Measurements from ENCODE around the gene SBNO2.

Gene SBNO2

DNA sequence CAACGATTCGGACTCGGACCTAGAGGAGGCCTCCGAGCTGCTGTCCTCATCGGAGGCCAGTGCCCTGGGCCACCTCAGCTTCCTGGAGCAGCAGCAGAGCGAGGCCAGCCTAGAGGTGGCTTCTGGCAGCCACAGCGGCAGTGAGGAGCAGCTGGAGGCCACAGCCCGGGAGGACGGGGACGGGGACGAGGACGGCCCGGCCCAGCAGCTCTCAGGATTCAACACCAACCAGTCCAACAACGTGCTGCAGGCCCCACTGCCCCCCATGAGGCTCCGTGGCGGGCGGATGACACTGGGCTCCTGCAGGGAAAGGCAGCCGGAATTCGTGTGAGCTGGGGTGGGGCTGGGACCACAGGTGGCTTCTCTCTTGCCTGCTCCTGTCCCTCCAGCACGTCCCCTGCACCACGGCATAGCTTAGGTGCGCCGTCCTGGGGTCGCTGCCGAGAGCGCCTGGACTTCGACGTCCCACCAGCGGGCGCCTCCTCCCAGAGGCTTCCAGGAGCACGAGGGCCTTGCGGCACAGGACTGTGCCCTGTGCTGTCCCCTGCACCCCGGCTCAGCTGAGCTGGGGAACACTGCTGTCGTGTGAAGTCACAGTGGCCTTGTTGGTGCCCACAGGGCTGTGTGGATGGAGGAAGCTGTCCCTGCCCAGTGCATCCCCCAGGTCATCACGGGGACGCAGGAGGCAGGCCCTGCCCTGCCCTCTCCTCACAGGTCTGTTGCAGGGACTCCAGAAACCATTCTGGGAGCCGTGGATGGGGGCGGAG, 88.2 kb downstream of the SBNO2 start:
- DNase-seq, result no peak

DNA sequence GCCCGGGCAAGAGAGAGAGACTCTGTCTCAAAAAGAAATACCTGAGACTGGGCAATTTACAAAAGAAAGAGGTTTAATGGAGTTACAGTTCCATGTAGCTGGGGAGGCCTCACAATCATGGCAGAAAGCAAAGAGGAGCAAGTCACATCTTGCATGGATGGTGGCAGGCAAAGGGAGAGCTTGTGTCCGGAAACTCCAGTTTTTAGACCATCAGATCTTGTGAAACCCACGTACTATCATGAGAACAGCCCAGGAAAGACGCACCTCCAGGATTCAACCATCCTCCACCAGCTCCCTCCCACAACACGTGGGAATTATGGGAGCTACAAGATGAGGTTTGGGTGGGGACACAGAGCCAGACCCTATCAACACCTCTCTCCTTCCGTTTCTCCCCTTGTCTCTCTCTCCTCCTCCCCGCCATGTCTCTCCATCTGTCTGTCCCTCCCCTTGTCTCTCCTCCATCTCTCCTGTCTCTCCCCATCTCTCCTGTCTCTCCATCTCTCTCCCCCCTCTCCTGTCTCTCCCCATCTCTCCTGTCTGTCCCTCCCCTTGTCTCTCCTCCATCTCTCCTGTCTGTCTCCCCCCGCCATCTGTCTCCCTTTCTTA, 88.9 kb downstream of the SBNO2 start:
- no peak for DNase-seq

DNA sequence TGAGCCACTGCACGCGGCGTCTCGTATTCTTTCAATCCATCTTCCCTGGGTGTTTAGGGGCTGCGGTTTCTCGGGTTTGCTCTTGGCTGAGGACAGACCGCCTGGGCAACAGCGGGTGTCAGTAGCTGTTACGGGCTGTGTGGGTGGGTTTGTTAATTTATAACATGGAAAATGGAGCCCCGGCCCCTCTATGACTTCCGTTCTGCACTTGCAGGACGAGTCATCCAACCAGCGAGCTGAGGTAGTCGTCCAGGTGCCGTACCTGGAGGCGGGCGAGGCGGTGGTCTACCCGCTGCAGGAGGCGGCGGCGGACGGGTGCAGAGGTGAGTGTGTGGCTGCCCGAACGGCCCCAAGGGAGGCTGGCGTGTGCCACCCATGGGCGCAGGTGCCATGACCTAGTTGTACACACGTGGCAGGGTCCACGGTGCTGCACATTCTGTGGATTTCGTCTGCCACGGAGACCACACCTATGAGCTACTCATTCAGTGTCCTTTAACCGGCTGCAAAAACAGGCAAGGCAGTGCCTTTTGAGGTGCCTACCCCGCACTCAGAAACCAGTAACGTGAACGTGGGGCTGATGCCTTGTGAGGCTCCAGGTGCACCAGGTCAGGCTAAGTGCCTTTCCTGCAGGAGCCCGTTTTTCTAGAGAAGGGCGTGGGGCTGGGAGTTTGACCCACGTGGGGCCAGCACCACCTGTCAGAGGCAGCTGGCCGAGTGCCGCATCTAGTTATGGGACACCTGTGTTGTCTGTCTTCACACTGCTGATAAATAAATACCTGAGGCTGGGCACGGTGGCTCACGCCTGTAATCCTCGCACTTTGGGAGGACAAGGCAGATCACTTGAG, 89.8 kb downstream of the SBNO2 start:
- DNase-seq, result no peak

DNA sequence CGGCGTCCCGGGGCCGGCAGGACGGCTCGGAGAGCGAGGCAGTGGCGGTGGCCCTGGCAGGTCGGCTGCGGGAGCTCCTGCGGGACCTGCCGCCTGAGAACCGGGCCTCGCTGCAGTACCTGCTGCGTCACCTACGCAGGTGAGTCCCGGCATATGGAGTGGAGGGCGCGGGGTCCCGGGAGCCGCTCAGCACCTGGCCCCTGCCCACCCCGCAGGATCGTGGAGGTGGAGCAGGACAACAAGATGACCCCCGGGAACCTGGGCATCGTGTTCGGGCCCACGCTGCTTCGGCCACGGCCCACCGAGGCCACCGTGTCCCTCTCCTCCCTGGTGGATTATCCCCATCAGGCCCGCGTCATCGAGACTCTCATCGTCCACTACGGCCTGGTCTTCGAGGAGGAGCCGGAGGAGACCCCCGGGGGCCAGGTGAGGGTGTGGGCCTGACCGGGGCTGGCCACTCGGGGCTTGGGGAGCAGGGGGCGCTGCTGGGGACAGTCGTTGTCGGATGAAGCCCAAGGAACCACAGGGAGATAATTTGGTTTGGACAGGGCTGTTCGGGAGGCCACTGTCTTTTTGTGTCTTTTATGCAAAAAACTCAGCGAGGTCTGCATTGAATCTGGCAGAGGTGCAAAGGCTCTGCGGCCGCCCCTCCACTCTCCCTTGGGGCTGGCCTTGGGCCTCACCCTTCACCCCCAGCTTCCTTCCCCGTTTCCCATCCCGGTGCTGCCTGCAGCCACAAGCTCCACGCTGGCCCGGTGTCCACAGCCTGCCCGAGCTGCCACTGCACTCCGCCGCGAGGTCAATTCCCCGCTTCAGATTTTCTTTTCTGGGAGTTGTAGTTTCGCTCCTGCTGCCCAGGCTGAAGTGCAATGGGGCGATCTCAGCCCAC, 90.9 kb downstream of the SBNO2 start:
- DNase-seq, result no peak

DNA sequence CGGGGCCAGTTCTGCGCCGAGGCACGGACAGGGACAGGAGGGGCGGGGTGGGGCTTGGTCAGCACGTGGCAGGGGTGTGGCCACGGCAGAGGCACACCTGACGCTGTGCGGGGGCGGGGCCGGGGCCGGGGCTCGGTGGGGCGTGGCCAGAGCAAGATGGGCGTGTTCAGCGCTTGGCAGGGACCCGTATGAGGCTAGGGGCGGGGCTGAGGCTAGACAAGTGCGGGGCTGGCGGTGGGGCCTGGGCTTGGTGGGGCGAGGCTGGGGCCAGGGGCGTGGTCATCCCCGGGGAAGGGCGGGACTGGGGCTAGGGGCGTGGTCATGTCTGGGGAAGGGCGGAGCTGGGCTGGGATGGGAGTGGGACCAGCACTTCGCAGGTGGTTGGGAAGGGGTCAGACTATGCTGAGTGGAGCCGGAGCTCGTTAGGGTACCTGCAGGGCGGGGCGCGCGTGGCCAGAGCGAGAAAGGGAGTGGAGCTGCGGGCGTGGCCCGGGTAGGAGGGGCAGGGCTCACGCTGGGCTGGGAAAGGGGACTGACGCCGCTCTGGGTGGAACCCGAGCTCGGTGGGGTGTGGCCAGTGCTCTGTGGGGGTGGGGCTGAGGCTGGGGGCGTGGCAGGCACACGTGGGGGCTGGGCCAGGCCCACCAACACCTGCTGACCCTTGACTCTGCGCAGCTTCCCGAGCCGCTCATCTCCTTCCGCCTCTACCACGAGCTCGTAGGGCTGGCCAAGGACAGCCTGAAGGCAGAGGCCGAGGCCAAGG, 91.7 kb downstream of the SBNO2 start:
- peak; percentile 91 for DNase-seq

DNA sequence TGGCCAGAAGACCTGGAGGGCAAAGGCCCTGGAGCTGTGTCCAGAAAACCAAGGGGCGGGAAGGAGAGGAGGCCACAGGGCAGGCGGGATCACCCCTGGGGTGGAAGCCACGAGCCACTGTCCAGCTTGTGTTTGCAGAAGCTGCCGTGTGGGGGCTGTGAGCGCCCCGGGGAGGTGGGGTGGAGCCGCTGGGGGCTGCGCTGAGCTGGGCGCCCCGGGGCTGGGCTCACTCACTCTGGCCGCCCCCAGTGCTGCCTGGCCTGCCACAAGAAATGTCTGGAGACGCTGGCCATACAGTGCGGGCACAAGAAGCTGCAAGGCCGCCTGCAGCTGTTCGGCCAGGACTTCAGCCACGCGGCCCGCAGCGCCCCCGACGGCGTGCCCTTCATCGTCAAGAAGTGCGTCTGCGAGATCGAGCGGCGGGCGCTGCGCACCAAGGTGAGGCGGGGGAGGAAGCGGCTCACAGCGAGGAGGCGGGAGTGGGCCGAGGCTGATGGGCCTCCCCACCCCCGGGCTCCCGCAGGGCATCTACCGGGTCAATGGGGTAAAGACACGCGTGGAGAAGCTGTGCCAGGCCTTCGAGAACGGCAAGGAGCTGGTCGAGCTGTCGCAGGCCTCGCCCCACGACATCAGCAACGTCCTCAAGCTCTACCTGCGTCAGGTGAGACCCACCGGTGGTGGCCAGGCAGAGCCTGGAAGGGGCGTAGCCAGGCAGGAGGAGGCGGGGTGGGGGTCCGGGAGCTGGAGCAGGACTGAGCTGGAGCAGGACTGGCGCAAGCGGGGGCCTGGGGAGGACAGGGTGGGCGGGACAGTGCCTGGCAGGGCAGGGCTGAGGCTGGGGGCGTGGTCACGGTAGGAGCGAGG, 92.5 kb downstream of the SBNO2 start:
- DNase-seq, result no peak

DNA sequence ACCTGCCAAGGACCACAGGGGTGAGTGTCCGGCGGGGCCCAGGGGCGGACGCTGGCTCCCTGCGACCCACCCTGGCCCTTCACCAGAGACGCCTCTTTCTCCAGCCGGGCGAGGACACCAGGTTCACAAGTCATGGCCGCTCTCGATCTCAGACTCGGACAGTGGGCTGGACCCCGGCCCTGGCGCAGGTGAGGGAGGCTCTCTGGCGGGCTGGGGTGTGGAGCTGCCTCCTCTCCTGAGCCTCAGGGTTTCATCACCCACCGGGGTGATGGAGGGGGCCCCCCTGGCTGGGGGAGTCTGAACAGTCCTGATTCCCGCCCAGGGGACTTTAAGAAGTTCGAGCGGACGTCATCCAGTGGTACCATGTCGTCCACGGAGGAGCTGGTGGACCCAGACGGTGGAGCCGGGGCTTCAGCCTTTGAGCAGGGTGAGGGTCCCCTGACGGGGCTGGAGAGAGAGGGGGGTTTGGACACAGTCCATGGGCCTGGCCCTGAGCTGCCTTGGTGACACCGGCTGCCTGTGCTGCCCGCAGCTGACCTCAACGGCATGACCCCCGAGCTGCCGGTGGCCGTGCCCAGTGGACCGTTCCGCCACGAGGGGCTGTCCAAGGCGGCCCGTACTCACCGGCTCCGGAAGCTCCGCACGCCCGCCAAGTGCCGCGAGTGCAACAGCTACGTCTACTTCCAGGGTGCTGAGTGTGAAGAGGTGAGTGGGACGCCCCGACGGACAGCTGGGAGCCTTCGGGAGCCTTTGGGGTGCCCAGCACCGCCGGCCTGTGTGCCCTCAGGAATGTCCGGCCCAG, 93.5 kb downstream of the SBNO2 start:
- no peak for DNase-seq

DNA sequence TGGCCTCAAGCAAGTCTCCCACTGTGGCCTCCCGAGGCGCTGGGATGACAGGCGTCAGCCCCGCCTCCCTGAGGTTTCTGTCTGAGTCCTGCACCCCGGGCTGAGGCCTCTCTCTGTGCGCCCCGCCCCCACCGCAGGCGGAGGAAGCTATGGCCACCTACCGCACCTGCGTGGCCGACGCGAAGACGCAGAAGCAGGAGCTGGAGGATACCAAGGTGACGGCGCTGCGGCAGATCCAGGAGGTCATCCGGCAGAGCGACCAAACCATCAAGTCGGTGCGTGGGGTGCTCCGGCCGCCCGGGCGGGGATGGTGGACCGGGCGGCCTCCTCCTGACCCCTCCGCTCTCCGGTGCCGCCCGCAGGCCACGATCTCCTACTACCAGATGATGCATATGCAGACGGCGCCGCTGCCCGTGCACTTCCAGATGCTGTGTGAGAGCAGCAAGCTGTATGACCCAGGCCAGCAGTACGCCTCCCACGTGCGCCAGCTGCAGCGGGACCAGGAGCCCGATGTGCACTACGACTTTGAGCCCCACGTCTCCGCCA, 94.4 kb downstream of the SBNO2 start:
- DNase-seq, result peak; percentile 89

DNA sequence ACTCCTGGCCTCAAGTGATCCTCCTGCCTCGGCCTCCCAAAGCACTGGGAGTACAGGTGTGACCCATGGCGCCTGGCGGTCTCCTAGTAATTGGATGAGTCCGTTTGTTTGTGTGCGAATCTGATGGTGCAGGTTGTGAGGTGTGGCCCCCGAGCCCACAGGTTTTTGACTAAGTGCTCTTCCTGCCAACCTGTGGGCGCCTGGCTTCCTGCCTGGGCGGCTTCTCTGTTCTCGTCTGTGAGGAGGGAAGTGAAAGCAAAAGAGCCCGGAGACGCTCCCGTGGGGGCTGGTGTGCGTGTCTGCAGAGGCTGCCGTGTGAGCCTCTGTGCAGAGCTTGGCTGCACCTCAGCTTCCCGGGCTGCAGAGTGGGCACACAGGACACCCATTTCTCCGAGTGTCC, 97.1 kb downstream of the SBNO2 start:
- DNase-seq, result peak; percentile 94

DNA sequence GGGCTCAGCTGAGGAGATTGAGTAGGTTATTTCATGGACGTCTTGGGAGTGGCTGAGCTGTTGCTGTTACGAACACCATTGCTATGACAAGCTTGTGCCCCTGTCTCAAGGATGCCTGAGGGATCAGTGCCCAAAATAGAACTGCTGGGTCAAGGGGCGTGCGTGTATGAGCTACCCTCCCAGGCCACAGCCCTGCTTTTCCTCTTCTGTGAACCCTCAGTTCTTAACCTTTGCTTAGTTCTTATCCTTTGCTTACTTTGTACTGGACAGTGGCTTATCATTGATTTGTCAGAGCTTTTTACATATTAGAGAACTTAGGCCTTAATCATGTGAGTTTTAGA, 98.1 kb downstream of the SBNO2 start:
- no peak for DNase-seq

DNA sequence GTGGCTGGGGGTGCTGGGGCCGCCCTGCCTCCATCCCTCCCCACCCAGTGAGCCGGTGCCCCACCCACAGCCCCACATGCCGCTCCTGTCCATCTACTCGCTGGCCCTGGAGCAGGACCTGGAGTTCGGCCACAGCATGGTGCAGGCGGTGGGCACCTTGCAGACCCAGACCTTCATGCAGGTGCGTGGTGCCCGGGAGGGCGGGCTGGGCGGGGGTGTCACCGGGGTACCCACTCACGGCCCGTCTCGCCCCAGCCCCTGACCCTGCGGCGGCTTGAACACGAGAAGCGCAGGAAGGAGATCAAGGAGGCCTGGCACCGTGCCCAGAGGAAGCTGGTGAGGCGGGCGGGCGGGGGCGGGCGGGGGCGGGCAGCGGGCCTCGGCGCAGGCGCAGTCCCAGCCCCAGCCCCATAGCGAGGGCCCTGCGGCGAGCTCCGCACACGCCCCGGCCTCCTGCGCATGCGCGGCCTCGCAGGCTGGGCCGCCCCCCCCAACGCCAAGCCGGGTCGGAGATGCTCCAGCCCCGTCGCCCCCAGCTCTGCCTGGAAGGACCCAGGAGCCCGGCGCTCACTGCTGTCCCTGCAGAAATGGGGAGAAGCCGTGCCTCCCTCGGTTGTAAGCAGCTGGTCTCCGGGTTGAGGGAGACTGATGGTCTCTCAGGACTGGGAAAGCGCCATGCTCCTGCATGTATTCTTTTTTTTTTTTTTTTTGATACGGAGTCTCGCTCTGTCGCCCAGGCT, 99.4 kb downstream of the SBNO2 start:
- DNase-seq, result peak; percentile 80

DNA sequence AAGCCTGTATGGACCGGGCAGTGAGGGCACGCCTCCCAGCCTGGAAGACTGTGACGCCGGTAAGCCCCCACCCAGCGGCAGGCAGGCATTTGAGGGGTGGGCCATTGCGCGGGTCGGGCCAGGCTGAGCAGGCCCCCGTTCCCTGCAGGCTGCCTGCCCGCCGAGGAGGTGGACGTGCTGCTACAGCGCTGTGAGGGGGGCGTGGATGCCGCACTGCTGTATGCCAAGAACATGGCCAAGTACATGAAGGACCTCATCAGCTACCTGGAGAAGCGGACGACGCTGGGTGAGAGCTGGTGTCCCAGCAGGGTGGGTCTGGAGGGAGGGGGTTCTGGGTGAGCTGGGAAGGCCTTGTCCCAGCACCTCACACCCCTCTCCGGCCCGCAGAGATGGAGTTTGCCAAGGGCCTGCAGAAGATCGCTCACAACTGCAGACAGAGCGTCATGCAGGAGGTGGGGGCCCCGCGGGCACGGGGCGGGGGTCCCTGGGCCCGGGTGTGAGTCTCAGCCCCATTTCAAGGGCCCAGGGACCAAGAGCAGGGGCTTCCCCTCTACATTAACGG, 100.0 kb downstream of the SBNO2 start:
- no peak for DNase-seq

DNA sequence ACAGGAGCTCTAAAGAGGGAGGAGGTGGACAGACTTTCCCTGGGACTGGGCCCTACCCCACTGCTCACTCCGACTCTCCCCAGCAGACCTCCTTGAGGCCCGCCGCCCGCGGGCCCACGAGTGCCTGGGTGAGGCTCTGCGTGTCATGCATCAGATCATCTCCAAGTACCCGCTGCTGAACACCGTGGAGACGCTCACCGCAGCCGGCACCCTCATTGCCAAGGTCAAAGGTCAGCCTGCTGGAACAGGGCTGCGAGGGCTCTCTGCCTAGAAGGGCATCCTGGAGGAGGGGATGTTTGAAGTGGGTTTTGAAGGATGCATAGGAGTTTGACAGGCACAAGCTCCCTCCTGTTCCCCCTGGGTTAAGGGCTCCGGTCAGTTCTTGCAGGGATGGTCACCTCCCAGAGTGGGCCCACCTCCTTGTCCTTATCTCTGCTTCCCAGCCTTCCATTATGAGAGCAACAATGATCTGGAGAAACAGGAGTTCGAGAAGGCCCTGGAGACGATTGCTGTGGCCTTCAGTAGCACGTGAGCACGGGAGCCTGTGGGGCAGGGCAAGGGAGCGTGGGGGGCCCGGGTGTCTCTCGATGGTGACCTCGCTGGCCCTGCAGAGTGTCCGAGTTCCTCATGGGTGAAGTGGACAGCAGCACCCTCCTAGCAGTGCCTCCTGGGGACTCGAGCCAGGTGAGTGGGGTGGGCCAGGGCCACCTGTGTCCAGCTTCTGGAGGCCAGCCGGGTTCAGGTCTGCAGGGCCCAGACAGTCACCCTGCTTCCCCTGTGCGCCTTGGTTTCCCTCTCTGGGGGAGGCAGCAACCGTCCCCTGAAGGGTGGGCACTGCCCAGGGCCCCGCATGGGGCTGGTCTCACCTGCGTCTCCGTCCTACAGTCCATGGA, 100.8 kb downstream of the SBNO2 start:
- DNase-seq, result no peak

DNA sequence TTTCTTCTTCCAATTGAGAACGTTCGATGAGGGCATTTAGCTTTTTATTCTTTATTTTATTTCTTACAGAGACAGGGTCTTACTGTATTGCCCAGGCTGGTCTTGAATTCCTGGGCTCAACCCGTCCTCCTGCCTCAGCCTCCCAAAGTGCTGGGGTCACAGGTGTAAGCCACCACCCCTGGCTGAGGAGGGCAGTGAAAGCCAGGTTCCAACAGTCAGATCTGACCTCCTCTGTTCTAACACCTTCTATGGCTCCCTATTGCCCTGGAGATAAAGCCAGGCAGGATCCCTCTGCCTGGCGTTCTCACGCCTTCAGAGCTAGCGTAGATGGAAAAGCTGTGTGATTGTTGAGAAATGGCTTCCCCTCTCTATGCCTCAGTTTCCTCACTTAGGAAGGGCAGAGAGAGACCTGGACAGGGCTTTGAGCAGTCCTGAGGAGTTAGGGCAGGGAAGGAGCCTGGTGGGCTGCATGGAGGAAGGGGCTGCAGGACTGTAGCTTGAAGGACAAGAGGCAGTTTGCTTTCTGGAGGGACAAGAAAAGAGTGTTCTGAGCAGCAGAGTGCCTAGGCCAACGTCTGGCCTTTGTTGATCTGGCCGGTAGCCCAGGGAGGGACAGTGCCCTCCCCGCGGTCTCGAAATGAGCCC, 101.6 kb downstream of the SBNO2 start:
- no peak for DNase-seq

DNA sequence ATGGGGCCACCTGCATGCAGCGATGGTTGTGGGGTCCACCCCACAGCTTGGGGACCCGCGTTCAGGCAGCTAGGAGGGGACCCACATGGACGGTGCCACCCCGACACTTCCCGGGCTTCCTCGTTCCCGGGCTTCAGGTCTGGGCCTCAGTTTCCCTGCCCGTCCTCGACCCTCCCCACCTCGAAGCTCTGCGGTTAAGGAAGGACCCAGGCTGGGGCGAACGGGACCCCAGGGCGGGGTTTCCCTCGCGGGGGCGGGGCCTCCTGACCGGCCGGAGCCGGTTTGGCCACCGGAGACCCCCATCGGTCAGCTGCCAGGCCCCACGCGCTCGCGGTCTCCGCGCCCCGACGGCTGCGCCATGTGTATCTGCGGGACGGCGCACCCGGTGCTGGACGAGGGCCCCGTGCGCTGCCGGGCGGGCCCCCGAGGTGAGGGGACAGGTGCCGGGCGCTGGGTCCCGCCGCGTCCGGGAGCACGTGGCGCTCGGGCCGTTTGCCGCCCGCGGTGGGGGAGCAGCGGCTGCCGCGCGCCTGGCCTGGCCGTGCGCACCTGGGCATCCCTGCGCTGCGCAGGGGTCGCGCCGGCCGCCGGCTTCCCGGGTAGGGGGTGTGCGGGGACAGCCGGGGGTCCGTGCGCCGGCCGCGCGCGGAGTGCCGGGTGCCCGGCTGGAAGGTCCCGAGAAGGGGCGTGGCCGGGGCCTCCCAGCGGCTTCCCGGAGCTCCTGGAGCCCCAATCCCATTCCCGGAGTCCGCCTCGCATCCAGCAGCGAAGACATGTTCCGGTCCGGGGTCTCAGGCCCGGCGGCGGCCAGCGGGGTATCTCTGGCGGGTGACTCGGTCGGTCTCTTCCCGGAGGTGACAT, 102.9 kb downstream of the SBNO2 start:
- no peak for DNase-seq

DNA sequence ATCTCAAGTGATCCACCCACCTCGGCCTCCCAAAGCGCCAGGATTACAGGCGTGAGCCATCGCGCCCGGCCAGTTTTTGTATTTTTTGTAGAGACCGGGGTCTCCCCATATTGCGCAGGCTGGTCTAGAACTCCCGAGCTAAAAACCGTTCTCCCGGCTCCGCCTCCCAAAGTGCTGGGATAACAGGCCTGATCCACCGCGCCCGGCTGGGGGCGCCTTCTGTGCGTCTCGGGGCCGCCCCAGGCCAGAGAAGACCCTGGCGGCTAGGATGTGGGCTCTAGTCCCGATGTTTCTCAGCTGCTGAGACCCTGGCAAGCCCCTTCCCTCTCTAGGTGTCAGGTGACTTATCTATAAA, 103.5 kb downstream of the SBNO2 start:
- no peak for DNase-seq

Data from stimulated activated CD4-positive, alpha-beta T cell treated with anti-CD3 and anti-CD28 coated beads, Interleukin-1b, Interleukin-23, amount 100 ng/mL, for 48 hours (primary cell).